HCT116 (cell line): ENCODE results near the gene WNT16. TPM values are rescaled to one million over a fixed set of nuclear protein-coding genes. Genes with fewer than 3 reads are reported as not detected.

ENCODE experiments used
- ATAC-seq: fragments of 200-7000 bp; cut with Tn5 transposase; 2 replicates; pipeline ENCODE4 v1.9.1; 2020; ENCODE audit warnings: mild to moderate bottlenecking, moderate library complexity
- BruUV-seq: library from RNA; stranded (reverse); fragments of 400-500 nt; replicated peaks from 2 replicates; lab custom pipeline; 2021; lab: Mats Ljungman, UMichigan
- CTCF ChIA-PET: fragments of 300-600 bp; sonication (Branson Sonifier 250); formaldehyde crosslinking; loops from one replicate; lab custom pipeline; 2021; ENCODE audit warnings: antibody characterized with exemption; lab: Charles Lee
- POLR2A ChIA-PET: fragments of 300-600, 350-600 bp; sonication (Branson Sonifier 250); formaldehyde crosslinking; loops from one replicate; lab custom pipeline; 2021; ENCODE audit warnings: antibody characterized with exemption; lab: Charles Lee
- RAD21 ChIA-PET, 2 experiments: fragments of 300-600 bp; sonication (Branson Sonifier 250); formaldehyde crosslinking; loops; one replicate each; lab custom pipeline; 2023; ENCODE audit warnings: low total read pairs in 2 of 2; ENCODE audit not compliant: uncharacterized antibody in 2 of 2, unreplicated experiment in 2 of 2, low non-redundant PET in 1 of 2; lab: Charles Lee
- DNase-seq: peaks from one replicate; pipeline ENCODE4 v3.0.0-alpha.2; 2010; ENCODE audit warnings: low read depth, low spot score
- H2AFZ ChIP-seq: fragments of 200-600 bp; shearing (Covaris generic), sonication (generic); 2 replicates; pipeline ENCODE4 v1.6.1; 2017; ENCODE audit warnings: low read depth, mixed run types, mixed read lengths, antibody characterized with exemption, low read length; ENCODE audit not compliant: poor library complexity, severe bottlenecking
- H3K27ac ChIP-seq: 2 replicates; pipeline ENCODE4 v1.5.1; 2012; ENCODE audit warnings: low read depth, low read length
- H3K27me3 ChIP-seq: fragments of 200-600 bp; sonication (generic); 2 replicates; pipeline ENCODE4 v1.6.1; 2016; ENCODE audit warnings: mixed run types, low read length, mixed read lengths; ENCODE audit not compliant: insufficient read depth
- H3K36me3 ChIP-seq, 2 experiments: fragments of 200-500 bp in 1 of 2; fragments of 200-600 bp in 1 of 2; sonication (Bioruptor generic) in 1 of 2; sonication (generic) in 1 of 2; 2 replicates each; pipeline versions ENCODE4 v1.5.1 to v1.6.1; 2014 to 2016; ENCODE audit warnings: low read length in 2 of 2, inconsistent platforms in 1 of 2, mixed read lengths in 1 of 2, mixed run types in 1 of 2; ENCODE audit not compliant: insufficient read depth in 2 of 2, control insufficient read depth in 1 of 2
- H3K4me1 ChIP-seq, 2 experiments: fragments of 200-600 bp in 1 of 2; sonication (generic) in 1 of 2; 2 replicates each; pipeline versions ENCODE4 v1.5.1 to v1.6.1; 2012 to 2017; ENCODE audit warnings: low read length in 2 of 2, inconsistent platforms in 1 of 2, mild to moderate bottlenecking in 1 of 2, mixed read lengths in 1 of 2, mixed run types in 1 of 2, moderate library complexity in 1 of 2; ENCODE audit not compliant: insufficient read depth in 2 of 2, control insufficient read depth in 1 of 2
- H3K4me2 ChIP-seq: fragments of 200-600 bp; sonication (generic); 2 replicates; pipeline ENCODE4 v1.6.1; 2017; ENCODE audit warnings: mixed run types, low read length, mixed read lengths
- H3K4me3 ChIP-seq, 2 experiments: fragments of 200-600 bp in 1 of 2; sonication (generic) in 1 of 2; replicated peaks in 1 of 2; 2 replicates each; pipeline ENCODE4 v1.5.1; 2011 to 2016; ENCODE audit warnings: low read length in 2 of 2, control low read depth in 1 of 2, low read depth in 1 of 2, mild to moderate bottlenecking in 1 of 2, mixed read lengths in 1 of 2, mixed run types in 1 of 2
- H3K79me2 ChIP-seq: fragments of 200-600 bp; sonication (generic); 2 replicates; pipeline ENCODE4 v1.6.1; 2017; ENCODE audit warnings: mild to moderate bottlenecking, mixed run types, low read length, moderate library complexity, mixed read lengths; ENCODE audit not compliant: insufficient read depth
- H3K9ac ChIP-seq: fragments of 200-600 bp; sonication (generic); 2 replicates; pipeline ENCODE4 v1.6.1; 2016; ENCODE audit warnings: low read length, mixed read lengths
- H3K9me2 ChIP-seq: fragments of 200-600 bp; sonication (generic), shearing (Covaris generic); 2 replicates; pipeline ENCODE4 v1.6.1; 2017; ENCODE audit warnings: mixed run types, mild to moderate bottlenecking, moderate library complexity; ENCODE audit not compliant: insufficient read depth
- H3K9me3 ChIP-seq, 2 experiments: fragments of 200-500 bp in 1 of 2; fragments of 200-600 bp in 1 of 2; sonication (Bioruptor generic) in 1 of 2; sonication (generic) in 1 of 2; 2 replicates each; pipeline ENCODE4 v1.6.1; 2014 to 2017; ENCODE audit warnings: low read length in 2 of 2, mixed read lengths in 2 of 2, inconsistent platforms in 1 of 2, low read depth in 1 of 2, mild to moderate bottlenecking in 1 of 2, mixed run types in 1 of 2, moderate library complexity in 1 of 2; ENCODE audit not compliant: control insufficient read depth in 1 of 2, insufficient read depth in 1 of 2
- H4K20me1 ChIP-seq: fragments of 200-600 bp; sonication (generic), shearing (Covaris generic); 2 replicates; pipeline ENCODE4 v1.6.1; 2017; ENCODE audit warnings: mixed run types, mild to moderate bottlenecking, moderate library complexity; ENCODE audit not compliant: insufficient read depth
- CBX3 ChIP-seq: IDR thresholded peaks from 2 replicates; pipeline ENCODE4 v1.6.1; 2012; ENCODE audit warnings: low read depth
- CEBPB ChIP-seq: IDR thresholded peaks from 2 replicates; pipeline ENCODE4 v1.6.1; 2012; ENCODE audit warnings: low read depth
- EGR1 ChIP-seq: IDR thresholded peaks from 2 replicates; pipeline ENCODE4 v1.6.1; 2012; ENCODE audit warnings: low read depth
- EZH2 ChIP-seq: fragments of 200-600 bp; sonication (generic); IDR thresholded peaks from 2 replicates; pipeline ENCODE4 v1.6.1; 2017; ENCODE audit warnings: antibody characterized with exemption, mixed run types
- EZH2phosphoT487 ChIP-seq: fragments of 200-600 bp; IDR thresholded peaks from 2 replicates; pipeline ENCODE4 v1.6.1; 2018; ENCODE audit warnings: antibody characterized with exemption, borderline replicate concordance
- FOSL1 ChIP-seq: IDR thresholded peaks from 2 replicates; pipeline ENCODE4 v1.6.1; 2012; ENCODE audit warnings: low read depth
- JUND ChIP-seq: IDR thresholded peaks from 2 replicates; pipeline ENCODE4 v1.6.1; 2012
- MAX ChIP-seq: IDR thresholded peaks from 2 replicates; pipeline ENCODE4 v1.6.1; 2012
- POLR2AphosphoS5 ChIP-seq: IDR thresholded peaks from 2 replicates; pipeline ENCODE4 v1.6.1; 2011; ENCODE audit warnings: mild to moderate bottlenecking, low read depth, low read length, moderate library complexity
- RAD21 ChIP-seq: IDR thresholded peaks from 2 replicates; pipeline ENCODE4 v1.6.1; 2012; ENCODE audit warnings: low read depth, mild to moderate bottlenecking
- SIN3A ChIP-seq: IDR thresholded peaks from 2 replicates; pipeline ENCODE4 v1.6.1; 2012; ENCODE audit warnings: low read depth
- SP1 ChIP-seq: IDR thresholded peaks from 2 replicates; pipeline ENCODE4 v1.6.1; 2012; ENCODE audit warnings: low read depth
- YY1 ChIP-seq: IDR thresholded peaks from 2 replicates; pipeline ENCODE4 v1.6.1; 2011; ENCODE audit warnings: low read length, low read depth, moderate library complexity, mild to moderate bottlenecking; ENCODE audit not compliant: insufficient replicate concordance; ENCODE audit errors: extremely low read depth
- ZBTB33 ChIP-seq: IDR thresholded peaks from 2 replicates; pipeline ENCODE4 v1.6.1; 2011; ENCODE audit warnings: mild to moderate bottlenecking, low read length, moderate library complexity; ENCODE audit not compliant: insufficient replicate concordance; ENCODE audit errors: extremely low read depth
- ZFX ChIP-seq: fragments of 450-650 bp; IDR thresholded peaks from 2 replicates; pipeline ENCODE4 v1.6.1; 2017
- ZNF274 ChIP-seq: fragments of 200-500 bp; sonication (Bioruptor generic); IDR thresholded peaks from 2 replicates; pipeline ENCODE4 v1.6.1; 2014; ENCODE audit warnings: mild to moderate bottlenecking, low read depth, low read length, inconsistent platforms
- intact Hi-C: fragments of 100-400 bp; cut with micrococcal nuclease; formaldehyde crosslinking; loops from 2 replicates; pipeline ENCODE4 v1.10.0; 2022
- total RNA-seq: library from RNA; stranded (reverse); gene quantifications from one replicate; pipeline ENCODE4 v1.2.1, GENCODE V29; 2021; ENCODE audit not compliant: unreplicated experiment
- TF ChIP-seq, protein P1 (sequence below), 3 experiments: fragments of 200-600 bp in 1 of 3; sonication (generic) in 1 of 3; IDR thresholded peaks in 2 of 3; conservative IDR thresholded peaks in 1 of 3; 2 replicates each; pipeline ENCODE4 v1.5.1; 2012 to 2017; ENCODE audit warnings: low read depth in 2 of 3, low read length in 2 of 3, antibody characterized with exemption in 1 of 3, borderline replicate concordance in 1 of 3, control low read depth in 1 of 3, mild to moderate bottlenecking in 1 of 3, mixed read lengths in 1 of 3, mixed run types in 1 of 3, moderate library complexity in 1 of 3; ENCODE audit not compliant: insufficient read depth in 1 of 3

WNT16 gene
- total RNA-seq, 1 experiment from 2014 or later = 152 TPM

DNA sequence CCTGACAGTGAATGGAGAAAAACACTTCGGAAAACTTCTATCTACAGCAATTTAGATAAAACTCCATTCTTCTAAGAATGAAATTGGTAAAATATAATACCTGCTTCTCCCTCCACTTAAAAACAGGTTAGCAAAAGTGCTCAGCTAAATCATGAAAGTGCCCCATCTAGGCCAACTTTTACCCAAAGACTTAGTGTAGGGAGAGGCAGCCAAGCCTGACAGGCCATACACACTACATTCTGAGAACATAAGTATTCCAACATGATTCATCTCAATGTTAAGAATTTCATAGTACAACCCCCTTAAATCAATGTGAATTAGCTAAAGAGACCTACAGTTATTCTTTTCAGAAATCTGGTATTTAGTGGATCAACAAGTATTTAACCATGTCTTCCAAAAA lies 60.1 kb downstream of the WNT16 start:
- no peak for DNase-seq
- H3K9me2 ChIP-seq = no peaks in the 10 kb centered on the region
- TF ChIP-seq EGR1 (no peak), ZFX (no peak), FOSL1 (no peak), SP1 (no peak), EZH2 (no peak), RAD21 (no peak), SIN3A (no peak), CBX3 (no peak), POLR2AphosphoS5 (no peak; the same call in 1 of the 2 replicates), EZH2phosphoT487 (no peak), MAX (no peak), JUND (no peak), ZNF274 (no peak), ZBTB33 (no peak), YY1 (no peak), CEBPB (no peak)
- TF ChIP-seq, protein P1, sequence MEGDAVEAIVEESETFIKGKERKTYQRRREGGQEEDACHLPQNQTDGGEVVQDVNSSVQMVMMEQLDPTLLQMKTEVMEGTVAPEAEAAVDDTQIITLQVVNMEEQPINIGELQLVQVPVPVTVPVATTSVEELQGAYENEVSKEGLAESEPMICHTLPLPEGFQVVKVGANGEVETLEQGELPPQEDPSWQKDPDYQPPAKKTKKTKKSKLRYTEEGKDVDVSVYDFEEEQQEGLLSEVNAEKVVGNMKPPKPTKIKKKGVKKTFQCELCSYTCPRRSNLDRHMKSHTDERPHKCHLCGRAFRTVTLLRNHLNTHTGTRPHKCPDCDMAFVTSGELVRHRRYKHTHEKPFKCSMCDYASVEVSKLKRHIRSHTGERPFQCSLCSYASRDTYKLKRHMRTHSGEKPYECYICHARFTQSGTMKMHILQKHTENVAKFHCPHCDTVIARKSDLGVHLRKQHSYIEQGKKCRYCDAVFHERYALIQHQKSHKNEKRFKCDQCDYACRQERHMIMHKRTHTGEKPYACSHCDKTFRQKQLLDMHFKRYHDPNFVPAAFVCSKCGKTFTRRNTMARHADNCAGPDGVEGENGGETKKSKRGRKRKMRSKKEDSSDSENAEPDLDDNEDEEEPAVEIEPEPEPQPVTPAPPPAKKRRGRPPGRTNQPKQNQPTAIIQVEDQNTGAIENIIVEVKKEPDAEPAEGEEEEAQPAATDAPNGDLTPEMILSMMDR (IDR thresholded peaks at IDR 0.05 in 2 of 3, conservative IDR thresholded peaks at IDR 0.05 in 1 of 3; ENCODE audit: borderline replicate concordance in 1 of 3, insufficient read depth in 1 of 3, low read depth in 2 of 3, low read length in 2 of 3) = no peak
- TF ChIP-seq, all 23 proteins: peak for 0
- ATAC-seq = no peak
- Histone ChIP-seq H3K27me3 (no peaks in the 10 kb centered on the region), H3K9me3 (no peaks in the 10 kb centered on the region), H2AFZ (no peak overlapping the region), H3K4me3 (no peak overlapping the region), H3K9ac (peak overlapping the region; percentile 13; the same call in 1 of the 2 replicates), H3K36me3 (peaks cover 4 to 40% of the 10 kb centered on the region in 2 experiments; a peak in 2 of 4 replicates), H4K20me1 (peaks cover 75% of the 10 kb centered on the region), H3K4me1 (peaks cover 29 to 92% of the 10 kb centered on the region in 2 experiments), H3K4me2 (peak overlapping the region; percentile 29; the same call in 1 of the 2 replicates), H3K79me2 (peaks cover 100% of the 10 kb centered on the region), H3K27ac (no peak overlapping the region)
- ChIA-PET POLR2A (no interaction called here), RAD21 (no interaction called here), CTCF (interaction anchor here (2.0 kb wide), 1 partner anchor 8 kb away, joined by 8 read pairs; the partner anchor contains the start of gene FAM3C)
- intact Hi-C loops = no loop called here
- BruUV-seq = no TSS peak
